Measurements from ENCODE around the gene RRP8. TPM values are rescaled to one million over a fixed set of nuclear protein-coding genes. Genes with fewer than 3 reads are reported as not detected.

Gene RRP8
- total RNA-seq, 2 experiments from 2014 or later = 25.6 to 33.1 TPM

GRCh38 chr11:6574816-6575715 lies 28.4 kb downstream of the RRP8 start:
- DNase-seq (no peak), ATAC-seq (no peak)
- Mint-ChIP-seq H3K4me1 (peaks cover 5% of the 10 kb centered on the region), H3K27me3 (no peaks in the 10 kb centered on the region), H3K27ac (no peak overlapping the region), H3K4me3 (no peak overlapping the region), H3K36me3 (peaks cover 12% of the 10 kb centered on the region), H3K9me3 (ENCODE audit: low read depth) (no peaks in the 10 kb centered on the region)
- CTCF ChIA-PET = interaction anchor here (1.5 kb wide), 1 partner anchor 44 kb away, joined by 3 read pairs; no protein-coding TSS in a partner anchor

DNA sequence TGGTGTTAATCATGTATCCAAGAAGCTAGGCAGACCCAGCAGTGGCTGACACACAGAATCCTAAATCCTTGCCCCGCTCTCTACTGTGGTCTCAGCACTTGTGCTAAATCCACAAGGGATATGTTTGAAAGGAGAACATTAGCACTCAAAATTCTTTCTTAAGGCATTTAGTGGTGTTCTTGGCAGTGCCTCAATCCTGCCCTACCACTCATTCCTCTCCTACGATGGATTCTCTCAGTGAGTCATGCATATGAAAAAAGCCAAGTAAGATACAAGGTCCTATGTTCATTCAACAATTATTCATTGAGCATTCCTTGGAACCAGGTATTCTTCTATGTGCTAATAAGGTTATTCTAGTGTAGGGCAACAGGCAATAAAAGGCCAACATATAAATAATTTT lies 31.2 kb downstream of the RRP8 start:
- ATAC-seq (no peak), DNase-seq (no peak)
- Mint-ChIP-seq H3K9me3 (ENCODE audit: low read depth) (no peaks in the 10 kb centered on the region), H3K4me3 (no peak overlapping the region), H3K4me1 (peaks cover 5% of the 10 kb centered on the region), H3K27me3 (no peaks in the 10 kb centered on the region), H3K27ac (no peak overlapping the region), H3K36me3 (peaks cover 10% of the 10 kb centered on the region)
- CTCF ChIA-PET = no interaction called here

- no peak for ATAC-seq
- CTCF ChIA-PET = interaction anchor here (1.8 kb wide), 1 partner anchor 40 kb away, joined by 4 read pairs; no protein-coding TSS in a partner anchor
- Mint-ChIP-seq H3K4me1 (peaks cover 5% of the 10 kb centered on the region), H3K27ac (no peak overlapping the region), H3K27me3 (no peaks in the 10 kb centered on the region), H3K9me3 (ENCODE audit: low read depth) (no peaks in the 10 kb centered on the region), H3K4me3 (no peak overlapping the region), H3K36me3 (peaks cover 10% of the 10 kb centered on the region)
- no peak for DNase-seq
Observed at GRCh38 chr11:6571434-6572008, 31.9 kb downstream of the RRP8 start.

DNA sequence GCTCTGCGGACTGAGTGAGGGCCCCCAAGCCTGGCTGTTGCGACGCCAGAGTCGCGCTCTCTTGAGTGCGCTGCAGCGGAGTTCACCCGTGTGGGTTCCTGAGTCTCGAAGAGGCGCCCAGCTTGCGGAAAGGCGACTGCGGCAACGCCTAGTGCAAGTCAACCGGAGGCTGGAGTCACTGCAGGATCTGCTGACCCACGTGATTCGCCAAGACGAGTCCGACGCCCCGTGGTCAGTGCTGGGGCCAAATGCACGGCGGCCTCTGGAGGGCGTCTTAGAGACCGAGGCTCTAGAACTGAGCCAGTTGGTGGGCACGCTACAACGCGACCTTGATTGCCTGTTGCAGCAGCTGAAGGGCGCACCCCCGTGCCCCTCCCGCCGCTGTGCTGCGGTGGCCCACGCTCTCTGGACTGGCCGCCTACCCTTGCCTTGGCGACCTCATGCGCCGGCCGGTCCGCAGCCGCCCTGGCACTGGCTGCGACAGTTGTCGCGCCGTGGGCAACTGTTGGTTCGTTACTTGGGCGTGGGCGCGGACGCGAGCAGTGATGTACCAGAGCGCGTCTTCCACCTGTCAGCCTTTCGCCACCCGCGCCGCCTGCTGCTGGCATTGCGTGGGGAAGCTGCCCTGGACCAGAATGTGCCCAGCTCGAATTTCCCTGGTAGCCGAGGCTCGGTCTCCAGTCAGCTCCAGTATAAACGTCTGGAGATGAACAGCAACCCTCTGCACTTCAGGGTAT lies 32.6 kb downstream of the RRP8 start:
- no peak for ATAC-seq
- Mint-ChIP-seq H3K36me3 (peaks cover 10% of the 10 kb centered on the region), H3K4me1 (peaks cover 5% of the 10 kb centered on the region), H3K4me3 (no peak overlapping the region), H3K27me3 (no peaks in the 10 kb centered on the region), H3K27ac (no peak overlapping the region), H3K9me3 (ENCODE audit: low read depth) (no peaks in the 10 kb centered on the region)
- DNase-seq = no peak
- CTCF ChIA-PET = interaction anchor here (1.8 kb wide), 1 partner anchor 39 kb away, joined by 4 read pairs; no protein-coding TSS in a partner anchor

GRCh38 chr11:6569706-6570105 lies 33.7 kb downstream of the RRP8 start:
- Mint-ChIP-seq H3K27me3 (no peaks in the 10 kb centered on the region), H3K27ac (no peak overlapping the region), H3K4me3 (no peak overlapping the region), H3K36me3 (peaks cover 7% of the 10 kb centered on the region), H3K4me1 (no peaks in the 10 kb centered on the region), H3K9me3 (ENCODE audit: low read depth) (no peaks in the 10 kb centered on the region)
- no peak for DNase-seq
- CTCF ChIA-PET = interaction anchor here (1.8 kb wide), 1 partner anchor 38 kb away, joined by 4 read pairs; no protein-coding TSS in a partner anchor
- ATAC-seq = no peak

GRCh38 chr11:6568191-6568918 lies 35.1 kb downstream of the RRP8 start:
- Mint-ChIP-seq H3K9me3 (ENCODE audit: low read depth) (no peaks in the 10 kb centered on the region), H3K27ac (no peak overlapping the region), H3K27me3 (no peaks in the 10 kb centered on the region), H3K36me3 (peaks cover 4% of the 10 kb centered on the region), H3K4me3 (no peak overlapping the region), H3K4me1 (no peaks in the 10 kb centered on the region)
- CTCF ChIA-PET = interaction anchor here (1.1 kb wide), 1 partner anchor 127 kb away, joined by 3 read pairs; no protein-coding TSS in a partner anchor
- ATAC-seq (no peak), DNase-seq (no peak)

GRCh38 chr11:6567371-6567745 lies 36.1 kb downstream of the RRP8 start:
- Mint-ChIP-seq H3K4me3 (no peak overlapping the region), H3K4me1 (no peaks in the 10 kb centered on the region), H3K36me3 (peaks cover 2% of the 10 kb centered on the region), H3K27me3 (no peaks in the 10 kb centered on the region), H3K9me3 (ENCODE audit: low read depth) (no peaks in the 10 kb centered on the region), H3K27ac (no peak overlapping the region)
- no peak for ATAC-seq
- no peak for DNase-seq
- CTCF ChIA-PET = no interaction called here

GRCh38 chr11:6566704-6567370 lies 36.6 kb downstream of the RRP8 start:
- Mint-ChIP-seq H3K27me3 (no peaks in the 10 kb centered on the region), H3K27ac (no peak overlapping the region), H3K9me3 (ENCODE audit: low read depth) (no peaks in the 10 kb centered on the region), H3K4me3 (no peak overlapping the region), H3K4me1 (no peaks in the 10 kb centered on the region), H3K36me3 (peaks cover 2% of the 10 kb centered on the region)
- ATAC-seq = no peak
- CTCF ChIA-PET = no interaction called here
- DNase-seq = no peak

GRCh38 chr11:6565988-6566703 lies 37.3 kb downstream of the RRP8 start:
- no peak overlapping the region for H3K4me3 Mint-ChIP-seq
- CTCF ChIA-PET = no interaction called here
- no peak for DNase-seq
- no peaks in the 10 kb centered on the region for H3K4me1 Mint-ChIP-seq
- H3K27me3 Mint-ChIP-seq = no peaks in the 10 kb centered on the region
- no peaks in the 10 kb centered on the region for H3K36me3 Mint-ChIP-seq
- ATAC-seq = no peak
- no peaks in the 10 kb centered on the region for H3K9me3 Mint-ChIP-seq (ENCODE audit: low read depth)
- no peak overlapping the region for H3K27ac Mint-ChIP-seq

DNA sequence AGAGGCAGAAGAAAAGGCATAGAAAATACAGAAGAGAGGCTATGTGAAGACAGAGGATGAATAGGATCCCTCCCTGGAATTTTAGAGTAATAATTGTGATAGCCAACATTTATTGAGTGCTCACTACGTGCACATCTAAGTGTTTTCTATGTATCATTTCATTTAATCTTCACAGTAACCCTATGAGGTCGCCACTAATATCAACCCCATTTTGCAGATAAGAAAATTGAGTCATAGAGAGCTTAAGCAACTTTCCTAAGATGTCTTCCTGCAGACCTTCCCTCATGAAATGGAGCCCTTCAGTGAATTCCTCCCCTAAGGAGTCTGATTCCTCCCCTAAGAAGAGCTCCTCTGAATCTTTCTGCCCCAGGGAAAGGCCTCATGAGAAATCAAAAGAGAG lies 38.1 kb downstream of the RRP8 start:
- Mint-ChIP-seq H3K4me3 (no peak overlapping the region), H3K4me1 (no peaks in the 10 kb centered on the region), H3K27me3 (no peaks in the 10 kb centered on the region), H3K27ac (no peak overlapping the region), H3K36me3 (no peaks in the 10 kb centered on the region), H3K9me3 (ENCODE audit: low read depth) (no peaks in the 10 kb centered on the region)
- no peak for DNase-seq
- no peak for ATAC-seq
- CTCF ChIA-PET = no interaction called here

GRCh38 chr11:6563667-6564066 lies 39.7 kb downstream of the RRP8 start:
- no peak for ATAC-seq
- Mint-ChIP-seq H3K36me3 (no peaks in the 10 kb centered on the region), H3K4me1 (no peaks in the 10 kb centered on the region), H3K9me3 (ENCODE audit: low read depth) (no peaks in the 10 kb centered on the region), H3K27me3 (no peaks in the 10 kb centered on the region), H3K4me3 (no peak overlapping the region), H3K27ac (no peak overlapping the region)
- DNase-seq = no peak
- CTCF ChIA-PET = interaction anchor here (1.2 kb wide), 1 partner anchor 15 kb away, joined by 3 read pairs; no protein-coding TSS in a partner anchor

DNA sequence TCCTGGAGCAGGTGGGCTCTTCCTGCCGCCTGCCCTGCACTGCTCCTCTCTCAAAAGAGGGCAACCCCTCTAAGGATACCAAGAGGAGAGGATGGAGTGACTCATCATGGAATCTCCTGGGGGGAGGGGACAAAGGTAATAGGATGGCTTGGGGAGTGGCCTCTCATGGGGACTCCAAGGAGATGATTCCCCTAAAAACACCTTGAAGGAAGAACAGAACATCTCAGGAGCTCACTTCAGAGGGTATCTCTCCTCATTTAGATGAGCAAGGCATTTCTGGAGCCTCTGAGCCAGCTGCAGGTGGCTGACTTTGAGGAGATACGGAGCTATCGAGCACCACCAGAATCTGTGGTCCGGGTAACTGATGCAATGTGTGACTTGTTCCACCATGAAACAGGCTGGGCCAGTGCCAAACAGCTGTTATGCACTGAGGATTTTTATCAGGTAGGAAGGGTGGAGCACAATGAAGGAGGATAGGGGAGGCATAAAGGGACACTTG lies 40.2 kb downstream of the RRP8 start:
- H3K27me3 Mint-ChIP-seq = no peaks in the 10 kb centered on the region
- no peaks in the 10 kb centered on the region for H3K36me3 Mint-ChIP-seq
- ATAC-seq (no peak), DNase-seq (no peak)
- no peaks in the 10 kb centered on the region for H3K4me1 Mint-ChIP-seq
- CTCF ChIA-PET = interaction anchor here (1.2 to 3.1 kb wide), 2 partner anchors 14 to 32 kb away, joined by 3 to 10 read pairs; no protein-coding TSS in a partner anchor
- H3K9me3 Mint-ChIP-seq (ENCODE audit: low read depth) = no peaks in the 10 kb centered on the region
- no peak overlapping the region for H3K27ac Mint-ChIP-seq
- no peak overlapping the region for H3K4me3 Mint-ChIP-seq

All from activated CD8-positive, alpha-beta memory T cell treated with anti-CD3 and anti-CD28 coated beads, Interleukin-2, amount 10 ng/mL, durations not matched to agents 7 days and 5 days (primary cell).